OCI-LY3 (cell line): ENCODE data around the gene TAF3.

ENCODE experiments used
- EZH2phosphoT487 ChIP-seq: fragments of 200-600 bp; shearing (Covaris generic); IDR thresholded peaks from 2 replicates; pipeline ENCODE4 v1.6.1; 2018; ENCODE audit warnings: antibody characterized with exemption, mixed run types, low read depth
- TF ChIP-seq, protein P1 (sequence below): fragments of 200-600, 300-600 bp; sonication (generic); IDR thresholded peaks from 2 replicates; pipeline ENCODE4 v1.5.1; 2014; ENCODE audit warnings: antibody characterized with exemption, low read length, low read depth

DNA sequence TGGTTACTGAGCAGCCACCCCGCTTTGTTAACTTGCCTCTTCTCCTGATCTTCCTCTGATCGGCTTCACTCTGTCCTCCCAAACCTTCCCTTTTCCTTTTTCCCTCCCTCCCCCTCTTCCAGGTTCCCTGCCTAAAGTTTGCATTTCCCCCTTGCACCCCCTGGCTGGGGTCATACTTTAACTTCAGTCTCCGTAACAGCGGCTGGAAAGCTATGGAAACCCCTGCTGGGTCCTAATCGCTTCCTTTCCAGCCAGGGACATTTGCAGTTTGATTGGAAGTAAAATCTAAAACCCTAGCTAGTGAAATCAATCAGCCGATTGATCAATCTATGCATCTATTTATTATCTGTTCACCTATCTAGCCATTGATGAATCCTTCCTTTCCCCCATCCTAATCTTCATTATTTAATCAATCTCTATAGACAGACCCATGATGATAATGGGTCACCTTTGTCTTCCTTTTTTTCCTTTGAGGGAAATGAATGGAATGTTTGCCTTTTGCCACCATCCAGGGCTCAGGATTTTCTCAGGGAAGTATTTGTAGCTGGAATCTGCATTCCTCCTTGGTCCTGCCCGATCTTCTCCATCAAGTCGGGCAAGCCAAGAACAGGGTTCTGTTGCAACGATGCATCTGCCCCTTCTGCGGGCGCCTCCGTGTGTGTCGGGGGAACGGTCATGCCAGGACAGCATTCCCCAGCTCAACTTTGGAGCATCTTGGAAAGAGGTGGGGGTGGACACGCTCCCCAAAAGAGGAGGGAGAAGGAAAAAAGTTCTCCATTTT, 245.0 kb downstream of the TAF3 start:
- TF ChIP-seq, protein P1, sequence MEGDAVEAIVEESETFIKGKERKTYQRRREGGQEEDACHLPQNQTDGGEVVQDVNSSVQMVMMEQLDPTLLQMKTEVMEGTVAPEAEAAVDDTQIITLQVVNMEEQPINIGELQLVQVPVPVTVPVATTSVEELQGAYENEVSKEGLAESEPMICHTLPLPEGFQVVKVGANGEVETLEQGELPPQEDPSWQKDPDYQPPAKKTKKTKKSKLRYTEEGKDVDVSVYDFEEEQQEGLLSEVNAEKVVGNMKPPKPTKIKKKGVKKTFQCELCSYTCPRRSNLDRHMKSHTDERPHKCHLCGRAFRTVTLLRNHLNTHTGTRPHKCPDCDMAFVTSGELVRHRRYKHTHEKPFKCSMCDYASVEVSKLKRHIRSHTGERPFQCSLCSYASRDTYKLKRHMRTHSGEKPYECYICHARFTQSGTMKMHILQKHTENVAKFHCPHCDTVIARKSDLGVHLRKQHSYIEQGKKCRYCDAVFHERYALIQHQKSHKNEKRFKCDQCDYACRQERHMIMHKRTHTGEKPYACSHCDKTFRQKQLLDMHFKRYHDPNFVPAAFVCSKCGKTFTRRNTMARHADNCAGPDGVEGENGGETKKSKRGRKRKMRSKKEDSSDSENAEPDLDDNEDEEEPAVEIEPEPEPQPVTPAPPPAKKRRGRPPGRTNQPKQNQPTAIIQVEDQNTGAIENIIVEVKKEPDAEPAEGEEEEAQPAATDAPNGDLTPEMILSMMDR, result no peak
- no peak for TF ChIP-seq EZH2phosphoT487
